Adrenal gland (tissue), 5 donors: ENCODE results near the gene TXLNB.

ENCODE experiments used
- POLR2A ChIP-seq, 2 donors: fragments of 450-650 bp; IDR thresholded peaks; one replicate each; pipeline ENCODE4 v1.6.1; 2017; ENCODE audit warnings: antibody characterized with exemption in 2 of 2, mild to moderate bottlenecking in 2 of 2, moderate library complexity in 1 of 2
- TF ChIP-seq, protein P1 (sequence below), 6 experiments: fragments of 450-650 bp in 4 of 6; fragments of 200-600 bp in 2 of 6; sonication (generic) in 1 of 6; IDR thresholded peaks; 1 replicate in 5 of 6; 2 replicates in 1 of 6; pipeline versions ENCODE4 v1.5.1 to v1.8.0; 2016 to 2021; ENCODE audit warnings: antibody characterized with exemption in 6 of 6, mild to moderate bottlenecking in 2 of 6, moderate library complexity in 1 of 6
- donor health status: DM: no; HTN: no; CAD: no.

DNA sequence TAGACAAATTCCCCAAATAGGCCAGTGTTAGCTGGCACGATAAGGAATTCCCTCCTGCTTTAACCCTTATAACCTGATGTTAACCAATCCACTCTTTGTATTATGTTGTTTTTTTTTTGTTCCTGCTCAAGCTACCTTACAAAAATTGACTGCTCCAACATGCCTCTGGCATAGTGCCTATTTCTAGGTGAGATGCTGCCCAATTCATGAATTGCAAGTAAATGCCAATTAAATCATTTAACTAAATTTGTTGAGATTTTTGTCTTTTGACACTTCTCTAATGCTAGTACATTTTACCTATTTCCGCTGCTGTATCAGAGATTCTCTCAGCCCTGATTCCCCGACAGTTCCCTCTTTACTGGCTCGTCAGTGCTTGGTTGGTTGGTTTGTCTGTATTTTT, 90.4 kb downstream of the TXLNB start:
- TF ChIP-seq POLR2A (IDR thresholded peaks at IDR 0.05), result no peak
- TF ChIP-seq, protein P1, sequence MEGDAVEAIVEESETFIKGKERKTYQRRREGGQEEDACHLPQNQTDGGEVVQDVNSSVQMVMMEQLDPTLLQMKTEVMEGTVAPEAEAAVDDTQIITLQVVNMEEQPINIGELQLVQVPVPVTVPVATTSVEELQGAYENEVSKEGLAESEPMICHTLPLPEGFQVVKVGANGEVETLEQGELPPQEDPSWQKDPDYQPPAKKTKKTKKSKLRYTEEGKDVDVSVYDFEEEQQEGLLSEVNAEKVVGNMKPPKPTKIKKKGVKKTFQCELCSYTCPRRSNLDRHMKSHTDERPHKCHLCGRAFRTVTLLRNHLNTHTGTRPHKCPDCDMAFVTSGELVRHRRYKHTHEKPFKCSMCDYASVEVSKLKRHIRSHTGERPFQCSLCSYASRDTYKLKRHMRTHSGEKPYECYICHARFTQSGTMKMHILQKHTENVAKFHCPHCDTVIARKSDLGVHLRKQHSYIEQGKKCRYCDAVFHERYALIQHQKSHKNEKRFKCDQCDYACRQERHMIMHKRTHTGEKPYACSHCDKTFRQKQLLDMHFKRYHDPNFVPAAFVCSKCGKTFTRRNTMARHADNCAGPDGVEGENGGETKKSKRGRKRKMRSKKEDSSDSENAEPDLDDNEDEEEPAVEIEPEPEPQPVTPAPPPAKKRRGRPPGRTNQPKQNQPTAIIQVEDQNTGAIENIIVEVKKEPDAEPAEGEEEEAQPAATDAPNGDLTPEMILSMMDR (IDR thresholded peaks at IDR 0.05), result no peak
